Lower leg skin (tissue), 3 donors: ENCODE data around the gene PRPF38B.

ENCODE experiments used
- POLR2A ChIP-seq, 2 donors: fragments of 450-650 bp; IDR thresholded peaks; one replicate each; pipeline ENCODE4 v1.6.1; 2016 to 2017; ENCODE audit warnings: antibody characterized with exemption in 2 of 2, mild to moderate bottlenecking in 1 of 2, moderate library complexity in 1 of 2
- TF ChIP-seq, protein P1 (sequence below), 3 donors: fragments of 450-650 bp; IDR thresholded peaks; one replicate each; pipeline ENCODE4 v1.5.1; 2016; ENCODE audit warnings: antibody characterized with exemption in 3 of 3, mild to moderate bottlenecking in 3 of 3, moderate library complexity in 2 of 3

DNA sequence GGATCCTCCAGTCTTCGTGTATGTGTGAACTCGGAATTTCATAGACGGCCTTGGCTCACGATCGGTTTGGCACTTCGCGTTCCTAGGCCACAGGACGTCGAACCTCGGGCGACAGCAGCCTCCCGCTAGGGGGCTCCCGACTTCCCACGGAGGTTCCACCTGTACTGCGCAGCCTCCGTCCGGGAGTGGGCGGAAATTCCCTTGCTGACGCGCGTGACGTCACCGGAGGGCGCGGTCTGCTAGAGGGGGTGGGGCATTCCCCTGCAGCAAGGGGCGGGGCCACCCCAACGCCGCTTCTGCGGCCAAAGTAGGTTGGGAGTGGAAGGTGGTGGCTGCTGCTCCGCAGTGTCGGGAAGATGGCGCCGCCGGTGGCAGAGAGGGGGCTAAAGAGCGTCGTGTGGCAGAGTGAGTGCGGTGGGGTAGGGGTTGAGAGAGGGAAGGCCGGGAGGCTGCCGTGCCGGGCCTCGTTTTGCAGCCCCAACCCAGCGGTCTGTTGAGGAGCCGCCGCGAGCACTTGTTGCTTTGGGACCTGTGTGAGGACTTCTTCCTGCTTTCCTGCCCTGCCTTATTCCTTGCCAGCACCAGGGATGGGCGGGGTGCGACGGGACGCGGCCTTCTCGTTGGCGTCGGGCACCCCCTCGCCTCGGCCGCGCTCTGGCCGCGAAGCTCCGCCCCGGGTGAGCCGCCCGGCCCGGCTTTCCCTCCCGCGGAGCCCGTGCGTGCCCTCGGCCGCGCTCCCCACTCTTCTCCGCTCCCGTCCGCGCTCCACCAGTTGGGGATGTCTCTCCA is 54.5 kb downstream of the PRPF38B start, which contains the start of gene STXBP3:
- TF ChIP-seq, protein P1, sequence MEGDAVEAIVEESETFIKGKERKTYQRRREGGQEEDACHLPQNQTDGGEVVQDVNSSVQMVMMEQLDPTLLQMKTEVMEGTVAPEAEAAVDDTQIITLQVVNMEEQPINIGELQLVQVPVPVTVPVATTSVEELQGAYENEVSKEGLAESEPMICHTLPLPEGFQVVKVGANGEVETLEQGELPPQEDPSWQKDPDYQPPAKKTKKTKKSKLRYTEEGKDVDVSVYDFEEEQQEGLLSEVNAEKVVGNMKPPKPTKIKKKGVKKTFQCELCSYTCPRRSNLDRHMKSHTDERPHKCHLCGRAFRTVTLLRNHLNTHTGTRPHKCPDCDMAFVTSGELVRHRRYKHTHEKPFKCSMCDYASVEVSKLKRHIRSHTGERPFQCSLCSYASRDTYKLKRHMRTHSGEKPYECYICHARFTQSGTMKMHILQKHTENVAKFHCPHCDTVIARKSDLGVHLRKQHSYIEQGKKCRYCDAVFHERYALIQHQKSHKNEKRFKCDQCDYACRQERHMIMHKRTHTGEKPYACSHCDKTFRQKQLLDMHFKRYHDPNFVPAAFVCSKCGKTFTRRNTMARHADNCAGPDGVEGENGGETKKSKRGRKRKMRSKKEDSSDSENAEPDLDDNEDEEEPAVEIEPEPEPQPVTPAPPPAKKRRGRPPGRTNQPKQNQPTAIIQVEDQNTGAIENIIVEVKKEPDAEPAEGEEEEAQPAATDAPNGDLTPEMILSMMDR (IDR thresholded peaks at IDR 0.05): peak in 2 of 3 donors; percentile 1 to 81
- TF ChIP-seq POLR2A (IDR thresholded peaks at IDR 0.05): peak in 1 of 2 donors; percentile 80
